GM12878 (cell line): ENCODE results near the gene EIF1. TPM values are rescaled to one million over a fixed set of nuclear protein-coding genes. Genes with fewer than 3 reads are reported as not detected.

Source experiments
- ATAC-seq: fragments of 200-7000 bp; cut with Tn5 transposase; 3 replicates; pipeline ENCODE4 v1.9.1; 2020; ENCODE audit warnings: mild to moderate bottlenecking, moderate library complexity
- BruUV-seq: library from RNA; stranded (reverse); fragments of 400-500 nt; replicated peaks from 2 replicates; lab custom pipeline; 2021; lab: Mats Ljungman, UMichigan
- CTCF ChIA-PET: fragments of 300-600 bp; sonication (Branson Sonifier 250); formaldehyde crosslinking; extraction: SDS; loops from one replicate; lab custom pipeline; 2021; ENCODE audit warnings: inconsistent platforms; lab: Yijun Ruan, JAX
- POLR2A ChIA-PET: fragments of 350-600 bp; formaldehyde crosslinking; extraction: SDS; loops from one replicate; lab custom pipeline; 2021; ENCODE audit warnings: inconsistent platforms; lab: Charles Lee
- RAD21 ChIA-PET: fragments of 300-600 bp; sonication (Branson Sonifier 250); formaldehyde crosslinking; loops from one replicate; lab custom pipeline; 2023; ENCODE audit warnings: antibody characterized with exemption; ENCODE audit not compliant: unreplicated experiment; lab: Charles Lee
- SMC1A ChIA-PET: fragments of 300-600 bp; sonication (Branson Sonifier 250); formaldehyde crosslinking; loops from one replicate; lab custom pipeline; 2023; ENCODE audit not compliant: unreplicated experiment, uncharacterized antibody; lab: Charles Lee
- DNase-seq: peaks from one replicate; pipeline ENCODE4 v3.0.0-alpha.2; 2011; ENCODE audit warnings: low read depth, low spot score
- FAIRE-seq: peaks from 3 replicates; lab custom pipeline; 2011; peaks lifted over from hg19 to GRCh38; lab: Jason Lieb, UNC
- H2AFZ ChIP-seq: 2 replicates; pipeline ENCODE4 v1.6.0; 2011; ENCODE audit warnings: low read depth, low read length, control low read depth; ENCODE audit not compliant: control insufficient read depth
- H3K27ac ChIP-seq: 2 replicates; pipeline ENCODE4 v1.5.1; 2011; ENCODE audit warnings: control low read depth; ENCODE audit not compliant: control insufficient read depth, insufficient read depth
- H3K27me3 ChIP-seq, 2 experiments: replicated peaks in 1 of 2; 2 replicates each; pipeline versions ENCODE4 v1.6.0 to v1.6.1; 2011; ENCODE audit warnings: low read length in 1 of 2; ENCODE audit not compliant: control insufficient read depth in 2 of 2, insufficient read depth in 2 of 2
- H3K36me3 ChIP-seq, 2 experiments: 2 replicates each; pipeline ENCODE4 v1.5.1; 2011; ENCODE audit warnings: low read length in 1 of 2; ENCODE audit not compliant: control insufficient read depth in 2 of 2, insufficient read depth in 2 of 2
- H3K4me1 ChIP-seq: 2 replicates; pipeline ENCODE4 v1.6.1; 2011; ENCODE audit warnings: mild to moderate bottlenecking, low read length, moderate library complexity, mixed read lengths; ENCODE audit not compliant: control insufficient read depth, insufficient read depth
- H3K4me2 ChIP-seq: 2 replicates; pipeline ENCODE4 v1.6.0; 2011; ENCODE audit warnings: control low read depth; ENCODE audit not compliant: control insufficient read depth, insufficient read depth
- H3K4me3 ChIP-seq: fragments of 200-600 bp; sonication (generic); 2 replicates; pipeline ENCODE4 v1.5.1; 2016
- H3K79me2 ChIP-seq: 2 replicates; pipeline ENCODE4 v1.6.0; 2011; ENCODE audit warnings: low read length; ENCODE audit not compliant: control insufficient read depth, insufficient read depth
- H3K9ac ChIP-seq: 2 replicates; pipeline ENCODE4 v1.8.0; 2011; ENCODE audit warnings: low read length, control low read depth, mixed read lengths; ENCODE audit not compliant: control insufficient read depth, insufficient read depth
- H3K9me3 ChIP-seq: replicated peaks from 3 replicates; pipeline ENCODE4 v1.5.1; 2011; ENCODE audit warnings: mild to moderate bottlenecking, low read length; ENCODE audit not compliant: control insufficient read depth, insufficient read depth
- H4K20me1 ChIP-seq: 2 replicates; pipeline ENCODE4 v1.6.0; 2011; ENCODE audit not compliant: control insufficient read depth, insufficient read depth
- BCLAF1 ChIP-seq: fragments of 450-650 bp; IDR thresholded peaks from 2 replicates; pipeline ENCODE4 v1.6.1; 2017; ENCODE audit warnings: antibody characterized with exemption, mild to moderate bottlenecking, moderate library complexity
- NR2C1 ChIP-seq: fragments of 450-650 bp; IDR thresholded peaks from 2 replicates; pipeline ENCODE4 v1.6.1; 2017; ENCODE audit warnings: antibody characterized with exemption, mild to moderate bottlenecking, moderate library complexity
- RBBP5 ChIP-seq: fragments of 200-600 bp; sonication (generic); conservative IDR thresholded peaks from 2 replicates; pipeline ENCODE4 v1.6.1; 2016
- RCOR1 ChIP-seq: conservative IDR thresholded peaks from 2 replicates; pipeline ENCODE4 v1.6.1; 2012; ENCODE audit warnings: low read depth, low read length, improper control_type of control experiment
- USF1 ChIP-seq: IDR thresholded peaks from 2 replicates; pipeline ENCODE4 v1.6.1; 2011; ENCODE audit warnings: borderline replicate concordance, low read depth, mild to moderate bottlenecking, moderate library complexity, mixed read lengths, low read length; ENCODE audit not compliant: insufficient read depth; ENCODE audit errors: extremely low read length
- ZBTB4 ChIP-seq: fragments of 450-650 bp; formaldehyde crosslinking; IDR thresholded peaks from 2 replicates; pipeline ENCODE4 v1.4.0; 2022; ENCODE audit warnings: mild to moderate bottlenecking, moderate library complexity
- WGBS: methylation state at CpG from one replicate; pipeline ENCODE4 v1.1.6; 2016; ENCODE audit warnings: low lambda C conversion rate; ENCODE audit not compliant: insufficient replicate concordance, insufficient coverage; ENCODE audit errors: missing lambda C conversion rate; 5-methylcytosine and 5-hydroxymethylcytosine counted together
- in situ Hi-C: fragments of 300-500 bp; cut with MboI; formaldehyde crosslinking; loops from 9 replicates; pipeline ENCODE4 v1.14.3; 2018; ENCODE audit warnings: mixed read lengths
- intact Hi-C: fragments of 100-400 bp; cut with micrococcal nuclease; formaldehyde crosslinking; loops from one replicate; pipeline ENCODE4 v1.14.2; 2022; ENCODE audit not compliant: unreplicated experiment
- polyA plus RNA-seq, 11 experiments: library from polyadenylated mRNA; depleted of rRNA in 4 of 11; unstranded in 6 of 11; stranded (reverse) in 5 of 11; fragments of >200 nt; fragmentation: Nextera tagmentation in 4 of 11; fragmentation: Illumina TruSeq in 1 of 11; extraction: Ambion mirVana in 4 of 11; extraction: Trizol in 1 of 11; gene quantifications; 1 replicate in 1 of 11; 2 replicates in 10 of 11; pipeline versions ENCODE4 v1.2.1 to v1.2.3, GENCODE V29; 2011 to 2016; ENCODE audit warnings: inconsistent platforms in 2 of 11, missing spikeins in 2 of 11, low read depth in 1 of 11
- total RNA-seq, 4 experiments: library from RNA; depleted of rRNA in 3 of 4; stranded (reverse); fragments of >200 nt in 3 of 4; fragmentation: Illumina TruSeq in 1 of 4; extraction: Trizol in 1 of 4; gene quantifications; 2 replicates each; pipeline versions ENCODE4 v1.2.1 to v1.2.3, GENCODE V29; 2013 to 2021

The EIF1 gene
- total and polyA plus RNA-seq, 10 of the 15 experiments (the other 5 are each of a cell fraction or from before 2014, with no cell fraction given), result 39.4 to 815 (median 480) TPM

GRCh38 chr17:41737680-41738023 lies 49.0 kb downstream of the EIF1 start:
- RAD21 ChIA-PET, result interaction anchor here (1.2 to 2.2 kb wide), 5 partner anchors 48 to 63 kb away, joined by 3 to 12 read pairs (median 4); partner anchors contain the start of gene JUP
- no peaks in the 10 kb centered on the region for H4K20me1 ChIP-seq
- SMC1A ChIA-PET, result interaction anchor here (1.0 to 1.4 kb wide), 4 partner anchors 49 to 71 kb away, joined by 3 to 9 read pairs (median 4); partner anchors contain the start of gene JUP
- POLR2A ChIA-PET, result no interaction called here
- FAIRE-seq (no peak), DNase-seq (no peak), ATAC-seq (peak; percentile 14; the same call in 2 of the 3 replicates)
- H3K27ac ChIP-seq, result no peak overlapping the region
- no peak overlapping the region; the same call in 1 of the 2 replicates for H2AFZ ChIP-seq
- no peaks in the 10 kb centered on the region for H3K9me3 ChIP-seq
- H3K79me2 ChIP-seq, result no peaks in the 10 kb centered on the region
- TF ChIP-seq RBBP5 (no peak), USF1 (no peak), NR2C1 (no peak), RCOR1 (no peak), BCLAF1 (no peak), ZBTB4 (CRISPR knock-in tag) (no peak)
- BruUV-seq, result no TSS peak
- no peak overlapping the region for H3K4me2 ChIP-seq
- CTCF ChIA-PET, result interaction anchor here (0.6 to 3.2 kb wide), 17 partner anchors 8 to 379 kb away, joined by 3 to 25 read pairs (median 4); partner anchors contain the start of gene JUP
- intact Hi-C loops, result loop anchor here (1.0 kb wide), 3 partner anchors 64 to 222 kb away; no protein-coding TSS in a partner anchor
- in situ Hi-C loops, result no loop called here
- peaks cover 3% of the 10 kb centered on the region; the same call in 1 of the 2 replicates for H3K4me1 ChIP-seq
- no peaks in the 10 kb centered on the region for H3K36me3 ChIP-seq
- H3K27me3 ChIP-seq, result peaks cover 8% of the 10 kb centered on the region in 2 experiments; a peak in 3 of 4 replicates
- 39% methylated on average over 5 of the region's 5 CpGs for WGBS
- no peak overlapping the region for H3K4me3 ChIP-seq
- no peak overlapping the region for H3K9ac ChIP-seq
